ENCODE measurements around the gene INTS2.

- TF ChIP-seq, protein P1, sequence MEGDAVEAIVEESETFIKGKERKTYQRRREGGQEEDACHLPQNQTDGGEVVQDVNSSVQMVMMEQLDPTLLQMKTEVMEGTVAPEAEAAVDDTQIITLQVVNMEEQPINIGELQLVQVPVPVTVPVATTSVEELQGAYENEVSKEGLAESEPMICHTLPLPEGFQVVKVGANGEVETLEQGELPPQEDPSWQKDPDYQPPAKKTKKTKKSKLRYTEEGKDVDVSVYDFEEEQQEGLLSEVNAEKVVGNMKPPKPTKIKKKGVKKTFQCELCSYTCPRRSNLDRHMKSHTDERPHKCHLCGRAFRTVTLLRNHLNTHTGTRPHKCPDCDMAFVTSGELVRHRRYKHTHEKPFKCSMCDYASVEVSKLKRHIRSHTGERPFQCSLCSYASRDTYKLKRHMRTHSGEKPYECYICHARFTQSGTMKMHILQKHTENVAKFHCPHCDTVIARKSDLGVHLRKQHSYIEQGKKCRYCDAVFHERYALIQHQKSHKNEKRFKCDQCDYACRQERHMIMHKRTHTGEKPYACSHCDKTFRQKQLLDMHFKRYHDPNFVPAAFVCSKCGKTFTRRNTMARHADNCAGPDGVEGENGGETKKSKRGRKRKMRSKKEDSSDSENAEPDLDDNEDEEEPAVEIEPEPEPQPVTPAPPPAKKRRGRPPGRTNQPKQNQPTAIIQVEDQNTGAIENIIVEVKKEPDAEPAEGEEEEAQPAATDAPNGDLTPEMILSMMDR (IDR thresholded peaks at IDR 0.05) = no peak
- TF ChIP-seq EZH2phosphoT487 (IDR thresholded peaks at IDR 0.05) = no peak
Observed at GRCh38 chr17:61843435-61843834, 84.3 kb downstream of the INTS2 start.
